SK-N-SH treated with all-trans-retinoic acid at 6 μM for 48 hours (cell line): ENCODE results near the gene MCU.

Experiments used
- ATAC-seq: fragments of 200-7000 bp; cut with Tn5 transposase; 3 replicates; pipeline ENCODE4 v1.9.1; 2020; ENCODE audit warnings: mild to moderate bottlenecking, moderate library complexity
- ARNTL ChIP-seq: fragments of 450-650 bp; formaldehyde crosslinking; IDR thresholded peaks from 2 replicates; pipeline ENCODE4 v1.5.0; 2020; ENCODE audit warnings: low read depth, mild to moderate bottlenecking, moderate library complexity, borderline replicate concordance
- BACH2 ChIP-seq: fragments of 250-450 bp; sonication (Bioruptor Pico); IDR thresholded peaks from 2 replicates; pipeline ENCODE4 v1.9.0; 2021; ENCODE audit warnings: mild to moderate bottlenecking, borderline replicate concordance
- CREB5 ChIP-seq: fragments of 250-450 bp; sonication (Bioruptor Pico); IDR thresholded peaks from 2 replicates; pipeline ENCODE4 v1.5.1; 2020; ENCODE audit warnings: low read depth, mild to moderate bottlenecking, moderate library complexity
- CSDC2 ChIP-seq: fragments of 250-450 bp; sonication (Bioruptor Pico); IDR thresholded peaks from 2 replicates; pipeline ENCODE4 v1.5.0; 2020; ENCODE audit warnings: mild to moderate bottlenecking, moderate library complexity
- CSRNP3 ChIP-seq: fragments of 250-450 bp; sonication (Bioruptor Pico); IDR thresholded peaks from 2 replicates; pipeline ENCODE4 v1.5.1; 2021; ENCODE audit warnings: mild to moderate bottlenecking, moderate library complexity
- ESRRG ChIP-seq: fragments of 250-450 bp; sonication (Bioruptor Pico); IDR thresholded peaks from 2 replicates; pipeline ENCODE4 v1.6.1; 2021; ENCODE audit warnings: mild to moderate bottlenecking
- GLIS3 ChIP-seq: fragments of 250-450 bp; sonication (Bioruptor Pico); IDR thresholded peaks from 2 replicates; pipeline ENCODE4 v1.5.0; 2020; ENCODE audit warnings: mild to moderate bottlenecking, moderate library complexity
- ISL1 ChIP-seq: fragments of 250-450 bp; sonication (Bioruptor Pico); IDR thresholded peaks from 2 replicates; pipeline ENCODE4 v2.1.2; 2022; ENCODE audit warnings: mild to moderate bottlenecking, moderate library complexity
- OSR1 ChIP-seq: fragments of 250-450 bp; sonication (Bioruptor Pico); IDR thresholded peaks from 2 replicates; pipeline ENCODE4 v1.8.0; 2022; ENCODE audit warnings: moderate library complexity, mild to moderate bottlenecking, inconsistent platforms
- PATZ1 ChIP-seq: fragments of 250-450 bp; sonication (Bioruptor Pico); IDR thresholded peaks from 2 replicates; pipeline ENCODE4 v1.8.0; 2020; ENCODE audit warnings: mild to moderate bottlenecking, moderate library complexity, borderline replicate concordance
- POU6F1 ChIP-seq: fragments of 250-450 bp; sonication (Bioruptor Pico); IDR thresholded peaks from 2 replicates; pipeline ENCODE4 v1.8.0; 2021; ENCODE audit warnings: low read depth, mild to moderate bottlenecking, moderate library complexity, borderline replicate concordance
- PPARA ChIP-seq: fragments of 250-450 bp; sonication (Bioruptor Pico); IDR thresholded peaks from 2 replicates; pipeline ENCODE4 v1.5.0; 2020; ENCODE audit warnings: mild to moderate bottlenecking, borderline replicate concordance
- RARB ChIP-seq: fragments of 250-450 bp; sonication (Bioruptor Pico); IDR thresholded peaks from 2 replicates; pipeline ENCODE4 v1.8.0; 2021; ENCODE audit warnings: mild to moderate bottlenecking, moderate library complexity
- SNAI2 ChIP-seq: fragments of 250-450 bp; sonication (Bioruptor Pico); IDR thresholded peaks from 2 replicates; pipeline ENCODE4 v1.5.0; 2020; ENCODE audit warnings: mild to moderate bottlenecking, moderate library complexity
- TCF4 ChIP-seq: fragments of 250-450 bp; sonication (Bioruptor Pico); IDR thresholded peaks from 2 replicates; pipeline ENCODE4 v1.8.0; 2021; ENCODE audit warnings: mild to moderate bottlenecking, moderate library complexity, borderline replicate concordance
- TOX ChIP-seq: fragments of 250-450 bp; sonication (Bioruptor Pico); IDR thresholded peaks from 2 replicates; pipeline ENCODE4 v1.8.0; 2021; ENCODE audit warnings: mild to moderate bottlenecking, moderate library complexity, borderline replicate concordance
- TSHZ2 ChIP-seq: fragments of 250-450 bp; sonication (Bioruptor Pico); IDR thresholded peaks from 2 replicates; pipeline ENCODE4 v1.5.0; 2020; ENCODE audit warnings: mild to moderate bottlenecking, moderate library complexity
- ZC3H10 ChIP-seq: fragments of 250-450 bp; sonication (Bioruptor Pico); IDR thresholded peaks from 2 replicates; pipeline ENCODE4 v1.5.1; 2021; ENCODE audit warnings: mild to moderate bottlenecking, moderate library complexity
- ZFP30 ChIP-seq: fragments of 450-650 bp; formaldehyde crosslinking; IDR thresholded peaks from 2 replicates; pipeline ENCODE4 v1.5.0; 2022; ENCODE audit warnings: mild to moderate bottlenecking, moderate library complexity
- ZNF565 ChIP-seq: fragments of 450-650 bp; formaldehyde crosslinking; conservative IDR thresholded peaks from 2 replicates; pipeline ENCODE4 v1.5.0; 2020; ENCODE audit warnings: low read depth, mild to moderate bottlenecking, moderate library complexity
- ZNF70 ChIP-seq: fragments of 450-650 bp; formaldehyde crosslinking; IDR thresholded peaks from 2 replicates; pipeline ENCODE4 v1.5.0; 2020; ENCODE audit warnings: mild to moderate bottlenecking, moderate library complexity
- ZNF8 ChIP-seq: fragments of 450-650 bp; formaldehyde crosslinking; IDR thresholded peaks from 2 replicates; pipeline ENCODE4 v1.5.0; 2020; ENCODE audit warnings: mild to moderate bottlenecking, moderate library complexity

The MCU gene

GRCh38 chr10:72851509-72851908 is 159.6 kb downstream of the MCU start:
- TF ChIP-seq PATZ1 (CRISPR knock-in tag) (no peak), GLIS3 (no peak), ESRRG (CRISPR knock-in tag) (no peak), ZNF8 (no peak), SNAI2 (CRISPR knock-in tag) (no peak), ISL1 (CRISPR knock-in tag) (no peak), CSRNP3 (CRISPR knock-in tag) (no peak)
- ATAC-seq: no peak

- no peak for ATAC-seq
- TF ChIP-seq ZC3H10 (CRISPR knock-in tag) (no peak), OSR1 (CRISPR knock-in tag) (no peak), POU6F1 (no peak), ZFP30 (CRISPR knock-in tag) (no peak), RARB (CRISPR knock-in tag) (no peak)
Measured at GRCh38 chr10:72852508-72852907, 160.6 kb downstream of the MCU start.

GRCh38 chr10:72855129-72855528 is 163.2 kb downstream of the MCU start:
- ATAC-seq: no peak
- TF ChIP-seq TSHZ2 (no peak), ARNTL (CRISPR knock-in tag) (no peak), ZNF8 (no peak), CSDC2 (CRISPR knock-in tag) (no peak), ZC3H10 (CRISPR knock-in tag) (no peak), ZFP30 (CRISPR knock-in tag) (no peak), POU6F1 (no peak), PPARA (CRISPR knock-in tag) (no peak), TCF4 (CRISPR knock-in tag) (no peak), PATZ1 (CRISPR knock-in tag) (no peak), CSRNP3 (CRISPR knock-in tag) (no peak), RARB (CRISPR knock-in tag) (no peak), ISL1 (CRISPR knock-in tag) (no peak), GLIS3 (no peak), ZNF70 (no peak), BACH2 (CRISPR knock-in tag) (no peak), TOX (CRISPR knock-in tag) (no peak), CREB5 (CRISPR knock-in tag) (no peak), ZNF565 (CRISPR knock-in tag) (no peak)
